CD4-positive, alpha-beta T cell treated with Interleukin-21 for 1 hour (primary cell): ENCODE data around the gene DBH.

Experiments used
- DNase-seq: peaks from one replicate; pipeline ENCODE4 v3.0.0-alpha.2; 2020

Gene DBH

GRCh38 chr9:133627341-133627740 lies 8.8 kb upstream of the DBH start:
- DNase-seq: no peak

GRCh38 chr9:133628766-133629165 lies 7.4 kb upstream of the DBH start:
- DNase-seq: no peak

GRCh38 chr9:133629221-133630110 lies 6.7 kb upstream of the DBH start:
- DNase-seq: no peak

- no peak for DNase-seq
These were observed 5.1 kb upstream of the DBH start for GRCh38 chr9:133631111-133631510.

GRCh38 chr9:133632806-133633680 lies 3.1 kb upstream of the DBH start:
- DNase-seq: no peak

- no peak for DNase-seq
These were observed 2.5 kb upstream of the DBH start for GRCh38 chr9:133633681-133634080.

GRCh38 chr9:133634081-133634691 lies 2.0 kb upstream of the DBH start:
- DNase-seq: no peak

- DNase-seq: no peak
These were observed 1.1 kb upstream of the DBH start for GRCh38 chr9:133635098-133635497.

GRCh38 chr9:133636902-133637301 lies 739 bp downstream of the DBH start:
- no peak for DNase-seq

- DNase-seq: no peak
These were observed 1.4 kb downstream of the DBH start for GRCh38 chr9:133637451-133638055.

GRCh38 chr9:133638076-133638475 lies 1.9 kb downstream of the DBH start:
- no peak for DNase-seq

- no peak for DNase-seq
These were observed 2.5 kb downstream of the DBH start for GRCh38 chr9:133638711-133639110.

GRCh38 chr9:133639613-133640012 lies 3.5 kb downstream of the DBH start:
- no peak for DNase-seq

GRCh38 chr9:133640160-133640559 lies 4.0 kb downstream of the DBH start:
- DNase-seq: no peak

- no peak for DNase-seq
These were observed 4.6 kb downstream of the DBH start for GRCh38 chr9:133640580-133641395.

GRCh38 chr9:133641396-133641655 lies 5.2 kb downstream of the DBH start:
- no peak for DNase-seq

- no peak for DNase-seq
These were observed 5.9 kb downstream of the DBH start for GRCh38 chr9:133641861-133642595.

GRCh38 chr9:133642708-133643361 lies 6.7 kb downstream of the DBH start:
- DNase-seq: no peak

GRCh38 chr9:133643362-133643755 lies 7.2 kb downstream of the DBH start:
- DNase-seq: no peak

- no peak for DNase-seq
These were observed 8.0 kb downstream of the DBH start for GRCh38 chr9:133643978-133644760.
